IMR-90 (cell line): ENCODE results near the gene ZCCHC3. TPM values are rescaled to one million over a fixed set of nuclear protein-coding genes. Genes with fewer than 3 reads are reported as not detected.
A peak's percentile ranks its signal among the peaks of the same experiment; 100 is the strongest.

ENCODE experiments used
- ATAC-seq: fragments of 200-7000 bp; cut with Tn5 transposase; 2 replicates; pipeline ENCODE4 v1.9.1; 2020; ENCODE audit warnings: low read depth, mild to moderate bottlenecking, moderate library complexity
- BruUV-seq: library from RNA; stranded (reverse); fragments of 400-500 nt; replicated peaks from 2 replicates; lab custom pipeline; 2021; lab: Mats Ljungman, UMichigan
- CTCF ChIA-PET: fragments of 300-600 bp; formaldehyde crosslinking; extraction: SDS; loops from one replicate; lab custom pipeline; 2021; ENCODE audit warnings: antibody characterized with exemption; lab: Yijun Ruan, JAX
- POLR2A ChIA-PET: fragments of 300-600 bp; sonication (Branson Sonifier 250); formaldehyde crosslinking; loops from one replicate; lab custom pipeline; 2022; ENCODE audit warnings: antibody characterized with exemption; ENCODE audit not compliant: unreplicated experiment; lab: Charles Lee
- DNase-seq: peaks from one replicate; pipeline ENCODE4 v3.0.0; 2013
- H2AFZ ChIP-seq: replicated peaks from 2 replicates; pipeline ENCODE3; 2013; ENCODE audit warnings: low read length, mild to moderate bottlenecking; ENCODE audit not compliant: poor library complexity
- H2AK5ac ChIP-seq: 2 replicates; pipeline ENCODE4 v1.6.1; 2013; ENCODE audit warnings: low read depth, low read length, inconsistent platforms
- H2AK9ac ChIP-seq: replicated peaks from 2 replicates; pipeline ENCODE3; 2013; ENCODE audit warnings: mild to moderate bottlenecking, low read depth, low read length, moderate library complexity; ENCODE audit not compliant: poor library complexity
- H2BK120ac ChIP-seq: 2 replicates; pipeline ENCODE4 v1.6.1; 2013; ENCODE audit warnings: low read depth, low read length, inconsistent platforms
- H2BK15ac ChIP-seq: 3 replicates; pipeline ENCODE4 v1.6.1; 2013; ENCODE audit warnings: low read depth, low read length, inconsistent platforms
- H2BK20ac ChIP-seq: 2 replicates; pipeline ENCODE4 v1.6.1; 2013; ENCODE audit warnings: low read depth, mild to moderate bottlenecking, inconsistent platforms, low read length, moderate library complexity
- H2BK5ac ChIP-seq: 2 replicates; pipeline ENCODE4 v1.6.1; 2013; ENCODE audit warnings: mild to moderate bottlenecking, low read depth, low read length, inconsistent platforms; ENCODE audit not compliant: poor library complexity, severe bottlenecking
- H3K14ac ChIP-seq: replicated peaks from 2 replicates; pipeline ENCODE4 v1.6.1; 2013; ENCODE audit warnings: low read depth, low read length, inconsistent platforms
- H3K18ac ChIP-seq: 2 replicates; pipeline ENCODE4 v1.6.1; 2013; ENCODE audit warnings: low read depth, low read length, control low read depth
- H3K23ac ChIP-seq: 2 replicates; pipeline ENCODE4 v1.6.1; 2013; ENCODE audit warnings: low read depth, low read length, inconsistent platforms
- H3K27ac ChIP-seq: 2 replicates; pipeline ENCODE4 v1.5.1; 2013; ENCODE audit warnings: mild to moderate bottlenecking, control low read depth, low read length; ENCODE audit not compliant: insufficient read depth
- H3K27me3 ChIP-seq: 2 replicates; pipeline ENCODE4 v1.6.1; 2013; ENCODE audit warnings: low read length; ENCODE audit not compliant: control insufficient read depth, insufficient read depth
- H3K36me3 ChIP-seq: 2 replicates; pipeline ENCODE4 v1.6.1; 2013; ENCODE audit warnings: low read length, mixed read lengths; ENCODE audit not compliant: control insufficient read depth, insufficient read depth
- H3K4ac ChIP-seq: 2 replicates; pipeline ENCODE4 v1.6.1; 2013; ENCODE audit warnings: low read depth, low read length, inconsistent platforms
- H3K4me1 ChIP-seq: 2 replicates; pipeline ENCODE4 v1.6.1; 2013; ENCODE audit warnings: low read length, mixed read lengths; ENCODE audit not compliant: control insufficient read depth, insufficient read depth
- H3K4me2 ChIP-seq: 2 replicates; pipeline ENCODE4 v1.6.1; 2013; ENCODE audit warnings: low read depth, mild to moderate bottlenecking, control low read depth, low read length, moderate library complexity
- H3K4me3 ChIP-seq: 2 replicates; pipeline ENCODE4 v1.5.1; 2013; ENCODE audit warnings: low read depth, mild to moderate bottlenecking, control low read depth, low read length, moderate library complexity; ENCODE audit not compliant: insufficient read depth
- H3K56ac ChIP-seq: 2 replicates; pipeline ENCODE4 v1.6.1; 2013; ENCODE audit warnings: low read length, inconsistent platforms; ENCODE audit not compliant: insufficient read depth; ENCODE audit errors: extremely low read depth
- H3K79me1 ChIP-seq, 2 experiments: 2 replicates each; pipeline ENCODE4 v1.6.1; 2013; ENCODE audit warnings: low read length in 2 of 2, inconsistent platforms in 1 of 2, low read depth in 1 of 2
- H3K9ac ChIP-seq: 2 replicates; pipeline ENCODE4 v1.6.1; 2013; ENCODE audit warnings: low read depth, low read length, control low read depth
- H3K9me1 ChIP-seq: 2 replicates; pipeline ENCODE4 v1.6.1; 2013; ENCODE audit warnings: low read length, inconsistent platforms; ENCODE audit not compliant: insufficient read depth
- H3K9me3 ChIP-seq: 2 replicates; pipeline ENCODE4 v1.6.1; 2013; ENCODE audit warnings: low read length; ENCODE audit not compliant: control insufficient read depth, insufficient read depth
- H4K20me1 ChIP-seq: 2 replicates; pipeline ENCODE4 v1.6.1; 2013; ENCODE audit warnings: low read length, inconsistent platforms; ENCODE audit not compliant: insufficient read depth
- H4K5ac ChIP-seq: 2 replicates; pipeline ENCODE4 v1.6.1; 2013; ENCODE audit warnings: mild to moderate bottlenecking, low read depth, low read length, control low read depth
- H4K8ac ChIP-seq, 2 experiments: 2 replicates each; pipeline ENCODE4 v1.6.1; 2013; ENCODE audit warnings: low read depth in 2 of 2, low read length in 2 of 2, control low read depth in 1 of 2, inconsistent platforms in 1 of 2
- H4K91ac ChIP-seq: 2 replicates; pipeline ENCODE4 v1.6.1; 2013; ENCODE audit warnings: low read depth, low read length, inconsistent platforms; ENCODE audit not compliant: insufficient read depth
- BHLHE40 ChIP-seq: fragments of 150-350 bp; IDR thresholded peaks from 2 replicates; pipeline ENCODE4 v1.6.1; 2016; ENCODE audit warnings: mild to moderate bottlenecking, low read depth, low read length
- CEBPB ChIP-seq: IDR thresholded peaks from 2 replicates; pipeline ENCODE4 v1.6.1; 2012; ENCODE audit warnings: low read depth, low read length, improper control_type of control experiment
- CTCF ChIP-seq: conservative IDR thresholded peaks from 2 replicates; pipeline ENCODE4 v1.5.1; 2012; ENCODE audit warnings: mild to moderate bottlenecking, low read depth, low read length, improper control_type of control experiment
- ELK1 ChIP-seq: fragments of 150-350 bp; IDR thresholded peaks from 2 replicates; pipeline ENCODE4 v1.6.1; 2016; ENCODE audit warnings: low read depth, mild to moderate bottlenecking, low read length, moderate library complexity, borderline replicate concordance
- FOS ChIP-seq: fragments of 150-350 bp; IDR thresholded peaks from 2 replicates; pipeline ENCODE4 v1.6.1; 2016; ENCODE audit warnings: low read depth, low read length
- MAFK ChIP-seq: IDR thresholded peaks from 2 replicates; pipeline ENCODE4 v1.6.1; 2012; ENCODE audit warnings: low read depth, low read length, improper control_type of control experiment
- MAZ ChIP-seq: IDR thresholded peaks from 2 replicates; pipeline ENCODE4 v1.6.1; 2012; ENCODE audit warnings: low read depth, mild to moderate bottlenecking, low read length, improper control_type of control experiment, moderate library complexity, borderline replicate concordance
- MXI1 ChIP-seq: IDR thresholded peaks from 2 replicates; pipeline ENCODE4 v1.6.1; 2012; ENCODE audit warnings: low read depth, mild to moderate bottlenecking, low read length, moderate library complexity, borderline replicate concordance
- NFE2L2 ChIP-seq: fragments of 150-350 bp; IDR thresholded peaks from 2 replicates; pipeline ENCODE4 v1.6.1; 2016; ENCODE audit warnings: low read depth, mild to moderate bottlenecking, low read length
- RCOR1 ChIP-seq: IDR thresholded peaks from 2 replicates; pipeline ENCODE4 v1.6.1; 2012; ENCODE audit warnings: mild to moderate bottlenecking, low read length, improper control_type of control experiment; ENCODE audit not compliant: insufficient replicate concordance
- SMC3 ChIP-seq: fragments of 150-350 bp; IDR thresholded peaks from 2 replicates; pipeline ENCODE4 v1.6.1; 2016; ENCODE audit warnings: low read depth, mild to moderate bottlenecking, antibody characterized with exemption, low read length, moderate library complexity
- USF2 ChIP-seq: fragments of 150-350 bp; IDR thresholded peaks from 2 replicates; pipeline ENCODE4 v1.6.1; 2017; ENCODE audit warnings: mild to moderate bottlenecking, antibody characterized with exemption, low read length, low read depth
- WGBS, 2 experiments: methylation state at CpG; one replicate each; pipeline versions ENCODE4 v1.1.5 to v1.1.7; 2013; ENCODE audit warnings: missing lambda C conversion rate in 2 of 2; ENCODE audit not compliant: insufficient read length in 1 of 2; ENCODE audit errors: extremely low coverage in 2 of 2; 5-methylcytosine and 5-hydroxymethylcytosine counted together
- dilution Hi-C: fragments of 300-500 bp; cut with HindIII; formaldehyde crosslinking; loops from one replicate; pipeline ENCODE4 v1.14.3; 2018; ENCODE audit warnings: low sequenced_read_pairs; ENCODE audit not compliant: unreplicated experiment
- in situ Hi-C: fragments of 300-500 bp; cut with MboI; formaldehyde crosslinking; loops from 3 replicates; pipeline ENCODE4 v1.14.3; 2019; ENCODE audit warnings: low sequenced_read_pairs, inconsistent platforms, mixed read lengths
- intact Hi-C: fragments of 100-400 bp; cut with micrococcal nuclease; formaldehyde crosslinking; loops from 2 replicates; pipeline ENCODE4 v1.10.0; 2022
- polyA plus RNA-seq, 3 experiments: library from polyadenylated mRNA; depleted of rRNA; stranded (reverse); fragments of >200 nt; gene quantifications; 2 replicates each; pipeline ENCODE4 v1.2.3, GENCODE V29; 2012; ENCODE audit warnings: low replicate concordance in 1 of 3
- total RNA-seq: library from RNA; depleted of rRNA; stranded (reverse); fragments of >200 nt; gene quantifications from 2 replicates; pipeline ENCODE4 v1.2.3, GENCODE V29; 2012

The ZCCHC3 gene
- total and polyA plus RNA-seq, 2 of the 4 experiments (the other 2 are of a cell fraction), result 8.2 to 10.9 TPM

- Histone ChIP-seq H3K9me1 (peaks cover 4% of the 10 kb centered on the region; the same call in 1 of the 2 replicates), H3K4me3 (peak within 1 kb of the TSS; percentile 94), H2BK5ac (peak within 1 kb of the TSS; percentile 92), H2AK9ac (peak within 1 kb of the TSS; percentile 99), H4K91ac (peak within 1 kb of the TSS; percentile 87), H4K5ac (peak within 1 kb of the TSS; percentile 43), H3K23ac (peak within 1 kb of the TSS; percentile 95; the same call in 1 of the 2 replicates), H3K27me3 (no peaks in the 10 kb centered on the region), H3K4ac (peak within 1 kb of the TSS; percentile 92), H3K27ac (peak within 1 kb of the TSS; percentile 97), H4K20me1 (peaks cover 36% of the 10 kb centered on the region), H3K14ac (peak within 1 kb of the TSS; percentile 84), H3K9ac (peak within 1 kb of the TSS; percentile 87), H3K56ac (peak within 1 kb of the TSS; percentile 87), H3K4me2 (peak within 1 kb of the TSS; percentile 83), H2AK5ac (peak within 1 kb of the TSS; percentile 93), H3K9me3 (peaks cover 2% of the 10 kb centered on the region; the same call in 1 of the 2 replicates), H3K4me1 (peaks cover 16% of the 10 kb centered on the region), H3K36me3 (peaks cover 8% of the 10 kb centered on the region; the same call in 1 of the 2 replicates), H2BK15ac (peak within 1 kb of the TSS; percentile 79; the same call in 2 of the 3 replicates), H3K18ac (peak within 1 kb of the TSS; percentile 49), H4K8ac (peak within 1 kb of the TSS; percentile 77 to 82; a peak in 2 of 4 replicates), H3K79me1 (peaks cover 22 to 37% of the 10 kb centered on the region in 2 experiments; a peak in 3 of 4 replicates), H2AFZ (peak within 1 kb of the TSS; percentile 97), H2BK120ac (peak within 1 kb of the TSS; percentile 69), H2BK20ac (no peak within 1 kb of the TSS)
- WGBS, 2 experiments, result 0% methylated on average over 20 of the region's 106 CpGs; no CpG with 5 or more reads in 1 of the 2 experiments
- dilution Hi-C loops, result no loop called here
- in situ Hi-C loops, result no loop called here
- intact Hi-C loops, result no loop called here
- ATAC-seq (peak; percentile 65), DNase-seq (peak; percentile 87)
- BruUV-seq, result no TSS peak
- POLR2A ChIA-PET, result interaction anchor here (0.5 to 0.6 kb wide), 2 partner anchors 113 to 153 kb away, joined by 3 to 13 read pairs; no protein-coding TSS in a partner anchor
- CTCF ChIA-PET, result no interaction called here
- TF ChIP-seq MAFK, result no peak
- no peak for TF ChIP-seq USF2
- no peak for TF ChIP-seq SMC3
- peak; percentile 64 for TF ChIP-seq BHLHE40
- 0 out of 2 replicates have a peak, but pooled peaks have one; percentile 10 for TF ChIP-seq MXI1
- TF ChIP-seq MAZ, result peak; percentile 85
- TF ChIP-seq NFE2L2, result no peak
- no peak for TF ChIP-seq RCOR1
- TF ChIP-seq ELK1, result no peak
- no peak for TF ChIP-seq FOS
- no peak for TF ChIP-seq CEBPB
- no peak for TF ChIP-seq CTCF
Measured at GRCh38 chr20:325045-325888, 27.9 kb downstream of the ZCCHC3 start, which contains the start of gene SOX12. SOX12 (plus strand) TSS chr20:325552; CDS start chr20:325925, 373 bp downstream.
